ENCODE measurements around the gene CDH24. TPM values are rescaled to one million over a fixed set of nuclear protein-coding genes. Genes with fewer than 3 reads are reported as not detected.
A peak's percentile ranks its signal among the peaks of the same experiment; 100 is the strongest.

CDH24 gene
- total and polyA plus RNA-seq, 2 of the 13 experiments (the other 11 are each of a cell fraction or from before 2014, with no cell fraction given) = 0.69 to 0.99 TPM

DNA sequence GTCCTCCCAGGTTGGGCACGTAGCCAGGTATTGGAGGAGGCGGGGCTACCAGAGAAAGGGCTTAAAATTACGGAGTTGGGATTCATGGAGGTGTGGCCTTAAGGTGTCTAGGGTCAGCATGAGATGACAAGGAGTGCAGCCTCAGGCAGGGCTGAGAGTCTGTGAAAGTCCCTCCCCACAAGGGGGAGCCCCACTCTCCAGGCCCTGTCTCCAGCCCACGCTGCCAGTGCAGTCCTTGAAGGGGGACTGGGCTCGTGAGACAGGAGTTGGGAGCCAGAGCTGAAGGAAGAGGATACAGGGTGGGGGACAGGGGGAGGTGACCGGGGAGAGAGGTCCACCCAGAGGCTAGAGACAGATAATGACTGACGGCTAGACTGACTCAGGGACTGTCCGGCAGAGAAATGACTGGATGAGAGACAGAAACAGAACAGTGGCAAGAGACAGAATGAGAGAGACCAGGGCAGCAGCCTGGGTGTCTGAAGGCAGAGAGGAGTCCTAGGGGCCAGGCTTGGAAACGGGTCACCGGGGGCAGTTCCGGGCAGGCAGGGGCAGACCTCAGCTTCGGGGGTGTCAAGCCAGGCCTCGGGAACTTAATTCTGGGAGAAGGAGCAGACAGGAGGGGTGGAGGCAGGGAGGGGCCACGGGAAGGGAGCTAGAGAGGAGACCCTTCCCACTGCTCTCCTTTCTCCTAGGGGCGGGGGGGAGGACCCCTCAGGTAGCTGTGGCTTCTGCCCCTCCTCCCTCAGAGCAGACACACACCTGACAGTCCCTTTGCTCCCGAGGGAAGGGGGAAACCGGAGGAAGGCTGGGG lies 970 bp downstream of the CDH24 start (continued):
- TF ChIP-seq ZNF556 (CRISPR knock-in tag; IDR thresholded peaks at IDR 0.05; ENCODE audit: borderline replicate concordance) = no peak; the same call in 1 of the 2 replicates
- no peak for TF ChIP-seq ZNF260 (CRISPR knock-in tag; IDR thresholded peaks at IDR 0.05; ENCODE audit: borderline replicate concordance, low read depth)
- TF ChIP-seq ZNF17 (CRISPR knock-in tag; IDR thresholded peaks at IDR 0.05) = no peak
- peak; percentile 55; the same call in 1 of the 2 replicates for TF ChIP-seq ZNF777 (CRISPR knock-in tag; IDR thresholded peaks at IDR 0.05)
- peak; percentile 54; the same call in 1 of the 2 replicates for TF ChIP-seq ZKSCAN8 (CRISPR knock-in tag; IDR thresholded peaks at IDR 0.05; ENCODE audit: borderline replicate concordance)
- TF ChIP-seq ZNF224 (CRISPR knock-in tag; IDR thresholded peaks at IDR 0.05) = no peak
- peak; percentile 90 for TF ChIP-seq KDM2A (CRISPR knock-in tag; IDR thresholded peaks at IDR 0.05; ENCODE audit: borderline replicate concordance, low read depth)
- peak; percentile 85; the same call in 1 of the 2 replicates for TF ChIP-seq ZNF501 (CRISPR knock-in tag; IDR thresholded peaks at IDR 0.05)
- TF ChIP-seq STAG1 (CRISPR knock-in tag; IDR thresholded peaks at IDR 0.05) = peak; percentile 61
- TF ChIP-seq, protein P1, sequence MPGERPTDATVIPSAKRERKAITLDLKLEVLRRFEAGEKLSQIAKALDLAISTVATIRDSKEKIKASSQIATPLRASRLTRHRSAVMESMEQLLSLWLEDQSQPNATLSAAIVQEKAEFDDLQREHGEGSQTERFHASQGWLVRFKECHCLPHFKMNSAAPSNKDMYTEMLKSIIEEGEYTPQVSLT (CRISPR knock-in tag; IDR thresholded peaks at IDR 0.05; ENCODE audit: borderline replicate concordance, low read depth) = no peak
- TF ChIP-seq ARID2 (CRISPR knock-in tag; IDR thresholded peaks at IDR 0.05; ENCODE audit: borderline replicate concordance) = no peak
- no peak for TF ChIP-seq CBX2 (IDR thresholded peaks at IDR 0.05; ENCODE audit: low read depth, low read length)
- no peak for TF ChIP-seq CBX2 (CRISPR knock-in tag; IDR thresholded peaks at IDR 0.05; ENCODE audit: low read depth)
- TF ChIP-seq, protein P2, sequence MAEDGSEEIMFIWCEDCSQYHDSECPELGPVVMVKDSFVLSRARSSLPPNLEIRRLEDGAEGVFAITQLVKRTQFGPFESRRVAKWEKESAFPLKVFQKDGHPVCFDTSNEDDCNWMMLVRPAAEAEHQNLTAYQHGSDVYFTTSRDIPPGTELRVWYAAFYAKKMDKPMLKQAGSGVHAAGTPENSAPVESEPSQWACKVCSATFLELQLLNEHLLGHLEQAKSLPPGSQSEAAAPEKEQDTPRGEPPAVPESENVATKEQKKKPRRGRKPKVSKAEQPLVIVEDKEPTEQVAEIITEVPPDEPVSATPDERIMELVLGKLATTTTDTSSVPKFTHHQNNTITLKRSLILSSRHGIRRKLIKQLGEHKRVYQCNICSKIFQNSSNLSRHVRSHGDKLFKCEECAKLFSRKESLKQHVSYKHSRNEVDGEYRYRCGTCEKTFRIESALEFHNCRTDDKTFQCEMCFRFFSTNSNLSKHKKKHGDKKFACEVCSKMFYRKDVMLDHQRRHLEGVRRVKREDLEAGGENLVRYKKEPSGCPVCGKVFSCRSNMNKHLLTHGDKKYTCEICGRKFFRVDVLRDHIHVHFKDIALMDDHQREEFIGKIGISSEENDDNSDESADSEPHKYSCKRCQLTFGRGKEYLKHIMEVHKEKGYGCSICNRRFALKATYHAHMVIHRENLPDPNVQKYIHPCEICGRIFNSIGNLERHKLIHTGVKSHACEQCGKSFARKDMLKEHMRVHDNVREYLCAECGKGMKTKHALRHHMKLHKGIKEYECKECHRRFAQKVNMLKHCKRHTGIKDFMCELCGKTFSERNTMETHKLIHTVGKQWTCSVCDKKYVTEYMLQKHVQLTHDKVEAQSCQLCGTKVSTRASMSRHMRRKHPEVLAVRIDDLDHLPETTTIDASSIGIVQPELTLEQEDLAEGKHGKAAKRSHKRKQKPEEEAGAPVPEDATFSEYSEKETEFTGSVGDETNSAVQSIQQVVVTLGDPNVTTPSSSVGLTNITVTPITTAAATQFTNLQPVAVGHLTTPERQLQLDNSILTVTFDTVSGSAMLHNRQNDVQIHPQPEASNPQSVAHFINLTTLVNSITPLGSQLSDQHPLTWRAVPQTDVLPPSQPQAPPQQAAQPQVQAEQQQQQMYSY (CRISPR knock-in tag; IDR thresholded peaks at IDR 0.05) = no peak
- TF ChIP-seq, protein P3, sequence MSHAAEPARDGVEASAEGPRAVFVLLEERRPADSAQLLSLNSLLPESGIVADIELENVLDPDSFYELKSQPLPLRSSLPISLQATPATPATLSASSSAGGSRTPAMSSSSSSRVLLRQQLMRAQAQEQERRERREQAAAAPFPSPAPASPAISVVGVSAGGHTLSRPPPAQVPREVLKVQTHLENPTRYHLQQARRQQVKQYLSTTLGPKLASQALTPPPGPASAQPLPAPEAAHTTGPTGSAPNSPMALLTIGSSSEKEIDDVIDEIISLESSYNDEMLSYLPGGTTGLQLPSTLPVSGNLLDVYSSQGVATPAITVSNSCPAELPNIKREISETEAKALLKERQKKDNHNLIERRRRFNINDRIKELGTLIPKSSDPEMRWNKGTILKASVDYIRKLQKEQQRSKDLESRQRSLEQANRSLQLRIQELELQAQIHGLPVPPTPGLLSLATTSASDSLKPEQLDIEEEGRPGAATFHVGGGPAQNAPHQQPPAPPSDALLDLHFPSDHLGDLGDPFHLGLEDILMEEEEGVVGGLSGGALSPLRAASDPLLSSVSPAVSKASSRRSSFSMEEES (CRISPR knock-in tag; IDR thresholded peaks at IDR 0.05) = 0 out of 2 replicates have a peak, but pooled peaks have one; percentile 20
- no peak for TF ChIP-seq KLF12 (CRISPR knock-in tag; IDR thresholded peaks at IDR 0.05; ENCODE audit: borderline replicate concordance)
- no peak for TF ChIP-seq XBP1 (CRISPR knock-in tag; IDR thresholded peaks at IDR 0.05)
- TF ChIP-seq ZNF230 (CRISPR knock-in tag; IDR thresholded peaks at IDR 0.05) = no peak
- TF ChIP-seq, protein P4, sequence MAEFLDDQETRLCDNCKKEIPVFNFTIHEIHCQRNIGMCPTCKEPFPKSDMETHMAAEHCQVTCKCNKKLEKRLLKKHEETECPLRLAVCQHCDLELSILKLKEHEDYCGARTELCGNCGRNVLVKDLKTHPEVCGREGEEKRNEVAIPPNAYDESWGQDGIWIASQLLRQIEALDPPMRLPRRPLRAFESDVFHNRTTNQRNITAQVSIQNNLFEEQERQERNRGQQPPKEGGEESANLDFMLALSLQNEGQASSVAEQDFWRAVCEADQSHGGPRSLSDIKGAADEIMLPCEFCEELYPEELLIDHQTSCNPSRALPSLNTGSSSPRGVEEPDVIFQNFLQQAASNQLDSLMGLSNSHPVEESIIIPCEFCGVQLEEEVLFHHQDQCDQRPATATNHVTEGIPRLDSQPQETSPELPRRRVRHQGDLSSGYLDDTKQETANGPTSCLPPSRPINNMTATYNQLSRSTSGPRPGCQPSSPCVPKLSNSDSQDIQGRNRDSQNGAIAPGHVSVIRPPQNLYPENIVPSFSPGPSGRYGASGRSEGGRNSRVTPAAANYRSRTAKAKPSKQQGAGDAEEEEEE (CRISPR knock-in tag; IDR thresholded peaks at IDR 0.05; ENCODE audit: borderline replicate concordance) = no peak
- TF ChIP-seq ZNF432 (CRISPR knock-in tag; IDR thresholded peaks at IDR 0.05; ENCODE audit: borderline replicate concordance) = no peak
- 0 out of 2 replicates have a peak, but pooled peaks have one; percentile 20 for TF ChIP-seq ZNF589 (CRISPR knock-in tag; conservative IDR thresholded peaks at IDR 0.05)
- TF ChIP-seq ATF7 (IDR thresholded peaks at IDR 0.05) = no peak
- TF ChIP-seq ATF7 (CRISPR knock-in tag; IDR thresholded peaks at IDR 0.05) = 0 out of 2 replicates have a peak, but pooled peaks have one; percentile 27
